A549 (cell line): ENCODE measurements around the gene COL8A1. TPM values are rescaled to one million over a fixed set of nuclear protein-coding genes. Genes with fewer than 3 reads are reported as not detected.

Experiments used
- ATAC-seq, 2 experiments: fragments of 200-7000 bp in 1 of 2; fragments of >200 bp in 1 of 2; cut with Nextera tagmentation in 1 of 2; cut with Tn5 transposase in 1 of 2; 3 replicates each; pipeline versions ENCODE4 v1.8.0 to v1.9.1; 2018 to 2020; ENCODE audit warnings: mild to moderate bottlenecking in 1 of 2, moderate library complexity in 1 of 2
- CTCF ChIA-PET: fragments of 300-600 bp; sonication (Branson Sonifier 250); formaldehyde crosslinking; extraction: SDS; loops from one replicate; lab custom pipeline; 2021; ENCODE audit warnings: antibody characterized with exemption, inconsistent platforms; lab: Yijun Ruan, JAX
- POLR2A ChIA-PET: fragments of 350-600 bp; formaldehyde crosslinking; extraction: SDS; loops from one replicate; lab custom pipeline; 2021; ENCODE audit warnings: antibody characterized with exemption, inconsistent platforms; lab: Yijun Ruan, JAX
- DNase-seq, 2 experiments: peaks; one replicate each; pipeline versions ENCODE4 v3.0.0 to v3.0.0-alpha.2; 2011 to 2016; ENCODE audit warnings: low read depth in 1 of 2, low spot score in 1 of 2
- FAIRE-seq: peaks from 2 replicates; lab custom pipeline; 2011; peaks lifted over from hg19 to GRCh38; lab: Jason Lieb, UNC
- H3K27ac ChIP-seq, 2 experiments: fragments of >200 bp; sonication (Bioruptor Twin); formaldehyde crosslinking; 3 replicates each; pipeline ENCODE4 v1.5.1; 2016 to 2017
- H3K4me1 ChIP-seq: fragments of >200 bp; sonication (Bioruptor Twin); formaldehyde crosslinking; 3 replicates; pipeline ENCODE4 v1.6.1; 2016
- H3K4me2 ChIP-seq: fragments of >200 bp; sonication (Bioruptor Twin); formaldehyde crosslinking; 3 replicates; pipeline ENCODE4 v1.6.1; 2016
- H3K4me3 ChIP-seq: fragments of >200 bp; sonication (Bioruptor Twin); formaldehyde crosslinking; 3 replicates; pipeline ENCODE4 v1.5.1; 2016
- H3K9me3 ChIP-seq: fragments of >200 bp; sonication (Bioruptor Twin); formaldehyde crosslinking; 3 replicates; pipeline ENCODE4 v1.6.1; 2016
- CEBPB ChIP-seq, 2 experiments: fragments of >200 bp in 1 of 2; sonication (Bioruptor Twin) in 1 of 2; formaldehyde crosslinking in 1 of 2; IDR thresholded peaks; 2 replicates each; pipeline ENCODE4 v1.6.1; 2012 to 2016
- FOSB ChIP-seq: fragments of 250-450 bp; sonication (Bioruptor Pico); IDR thresholded peaks from 2 replicates; pipeline ENCODE4 v1.5.0; 2020; ENCODE audit warnings: mild to moderate bottlenecking, moderate library complexity
- HOXB13 ChIP-seq: fragments of 250-450 bp; sonication (Bioruptor Pico); IDR thresholded peaks from 2 replicates; pipeline ENCODE4 v1.5.0; 2020; ENCODE audit warnings: low read depth, mild to moderate bottlenecking, moderate library complexity
- KDM5A ChIP-seq: fragments of 200-600 bp; sonication (generic); IDR thresholded peaks from 2 replicates; pipeline ENCODE4 v1.6.1; 2016; ENCODE audit warnings: antibody characterized with exemption, mild to moderate bottlenecking
- NFE2L2 ChIP-seq: fragments of 150-350 bp; conservative IDR thresholded peaks from 2 replicates; pipeline ENCODE4 v1.6.1; 2014; ENCODE audit warnings: low read length
- PHF8 ChIP-seq: fragments of 200-600 bp; sonication (generic); IDR thresholded peaks from 2 replicates; pipeline ENCODE4 v1.6.1; 2016; ENCODE audit warnings: low read depth, mild to moderate bottlenecking, antibody characterized with exemption, moderate library complexity, borderline replicate concordance
- RCOR1 ChIP-seq: fragments of 150-350 bp; IDR thresholded peaks from 2 replicates; pipeline ENCODE4 v1.6.1; 2014; ENCODE audit warnings: antibody characterized with exemption, low read length, low read depth
- RNF2 ChIP-seq: fragments of 200-600 bp; sonication (generic); IDR thresholded peaks from 2 replicates; pipeline ENCODE4 v1.6.1; 2016; ENCODE audit warnings: low read depth, mild to moderate bottlenecking, antibody characterized with exemption, moderate library complexity, borderline replicate concordance
- SREBF2 ChIP-seq: fragments of 450-650 bp; IDR thresholded peaks from 2 replicates; pipeline ENCODE4 v1.6.1; 2014; ENCODE audit warnings: mild to moderate bottlenecking, moderate library complexity
- ZC3H11A ChIP-seq: fragments of 450-650 bp; IDR thresholded peaks from 2 replicates; pipeline ENCODE4 v1.6.1; 2014; ENCODE audit warnings: antibody characterized with exemption, mild to moderate bottlenecking
- ZFP36 ChIP-seq: fragments of 450-650 bp; IDR thresholded peaks from 2 replicates; pipeline ENCODE4 v1.6.1; 2014; ENCODE audit warnings: borderline replicate concordance; ENCODE audit not compliant: partially characterized antibody
- WGBS: methylation state at CpG from one replicate; pipeline ENCODE4 v1.1.6; 2017; ENCODE audit errors: missing lambda C conversion rate; 5-methylcytosine and 5-hydroxymethylcytosine counted together
- polyA plus RNA-seq, 4 experiments: library from polyadenylated mRNA; depleted of rRNA in 3 of 4; stranded (reverse); fragments of >200 nt; fragmentation: RNase III in 1 of 4; extraction: RNeasy Plus Mini Kit Qiagen cat#74134 plus additional on column Dnase treatment in 1 of 4; gene quantifications; 2 replicates in 3 of 4; 3 replicates in 1 of 4; pipeline ENCODE4 v1.2.3, GENCODE V29; 2011 to 2017
- TF ChIP-seq, protein P1 (sequence below): IDR thresholded peaks from 2 replicates; pipeline ENCODE4 v1.6.1; 2012
- TF ChIP-seq, protein P2 (sequence below): fragments of 200-600 bp; sonication (generic); IDR thresholded peaks from 2 replicates; pipeline ENCODE4 v1.6.1; 2016; ENCODE audit warnings: antibody characterized with exemption, mild to moderate bottlenecking, moderate library complexity

COL8A1 gene
- polyA plus RNA-seq, 2 of the 4 experiments (the other 2 are of a cell fraction): not detected

DNA sequence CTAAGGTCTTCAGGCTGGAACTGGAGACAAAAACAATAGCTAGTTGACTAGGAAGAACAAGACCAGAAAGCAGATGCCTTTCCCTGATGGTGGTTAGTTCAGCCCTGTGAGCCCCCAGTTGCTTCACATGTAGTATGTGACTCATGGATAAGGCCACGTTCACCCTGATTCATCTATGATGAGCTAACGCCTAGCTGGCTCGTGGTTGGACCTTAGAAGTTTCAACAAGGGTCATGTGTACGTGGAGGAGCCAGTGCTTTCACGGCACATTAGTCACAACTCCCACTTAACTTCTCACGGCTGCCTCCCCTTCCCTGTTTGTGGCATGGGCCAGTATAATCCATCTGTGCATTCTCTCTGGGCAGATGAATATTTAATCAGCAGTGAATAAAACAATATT is 20.6 kb downstream of the COL8A1 start:
- TF ChIP-seq, protein P1, sequence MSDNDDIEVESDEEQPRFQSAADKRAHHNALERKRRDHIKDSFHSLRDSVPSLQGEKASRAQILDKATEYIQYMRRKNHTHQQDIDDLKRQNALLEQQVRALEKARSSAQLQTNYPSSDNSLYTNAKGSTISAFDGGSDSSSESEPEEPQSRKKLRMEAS: no peak
- TF ChIP-seq FOSB (CRISPR knock-in tag): no peak
- ATAC-seq (peak in 1 of 2 experiments; percentile 73; a peak in 3 of 6 replicates), FAIRE-seq (no peak), DNase-seq (peak in 1 of 2 experiments; percentile 31)
- Histone ChIP-seq H3K4me2 (no peak overlapping the region), H3K9me3 (no peaks in the 10 kb centered on the region), H3K27ac (no peak overlapping the region), H3K4me3 (no peak overlapping the region), H3K4me1 (no peaks in the 10 kb centered on the region)
- 37% methylated on average over 6 of the region's 6 CpGs for WGBS
- ChIA-PET POLR2A (no interaction called here), CTCF (interaction anchor here (1.1 to 1.7 kb wide), 2 partner anchors 14 to 27 kb away, joined by 3 to 7 read pairs; no protein-coding TSS in a partner anchor)

DNA sequence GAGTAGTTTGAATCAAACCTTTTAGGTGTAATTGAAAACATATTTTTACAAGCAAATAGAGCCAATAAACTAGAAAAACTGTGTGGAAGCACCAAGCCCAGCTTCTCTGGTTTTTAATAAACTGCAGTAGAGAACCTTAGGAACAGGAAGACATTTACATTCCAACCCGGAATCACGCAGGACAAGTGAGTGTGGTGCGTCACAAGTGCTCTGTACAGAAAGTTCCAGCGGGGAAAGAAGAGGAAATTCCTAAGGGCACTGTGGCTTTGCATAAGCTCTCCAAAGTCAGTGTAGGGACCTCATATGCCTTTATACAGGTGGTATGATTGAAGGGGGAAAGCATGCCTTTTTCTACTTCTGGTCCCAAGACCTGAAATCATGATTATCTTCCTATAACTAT is 21.6 kb downstream of the COL8A1 start:
- ATAC-seq: no peak
- Histone ChIP-seq H3K9me3 (no peaks in the 10 kb centered on the region), H3K4me1 (no peaks in the 10 kb centered on the region), H3K27ac (no peak overlapping the region), H3K4me3 (no peak overlapping the region)
- FAIRE-seq: no peak
- 89% methylated on average over 4 of the region's 4 CpGs for WGBS
- CTCF ChIA-PET: interaction anchor here (1.7 kb wide), 1 partner anchor 15 kb away, joined by 7 read pairs; no protein-coding TSS in a partner anchor
- TF ChIP-seq PHF8: no peak
- no peak for TF ChIP-seq CEBPB (IDR thresholded peaks at IDR 0.05)
- TF ChIP-seq, all 56 proteins: peak for 0
- H3K4me2 ChIP-seq: no peak overlapping the region
- POLR2A ChIA-PET: no interaction called here
- DNase-seq: no peak

DNA sequence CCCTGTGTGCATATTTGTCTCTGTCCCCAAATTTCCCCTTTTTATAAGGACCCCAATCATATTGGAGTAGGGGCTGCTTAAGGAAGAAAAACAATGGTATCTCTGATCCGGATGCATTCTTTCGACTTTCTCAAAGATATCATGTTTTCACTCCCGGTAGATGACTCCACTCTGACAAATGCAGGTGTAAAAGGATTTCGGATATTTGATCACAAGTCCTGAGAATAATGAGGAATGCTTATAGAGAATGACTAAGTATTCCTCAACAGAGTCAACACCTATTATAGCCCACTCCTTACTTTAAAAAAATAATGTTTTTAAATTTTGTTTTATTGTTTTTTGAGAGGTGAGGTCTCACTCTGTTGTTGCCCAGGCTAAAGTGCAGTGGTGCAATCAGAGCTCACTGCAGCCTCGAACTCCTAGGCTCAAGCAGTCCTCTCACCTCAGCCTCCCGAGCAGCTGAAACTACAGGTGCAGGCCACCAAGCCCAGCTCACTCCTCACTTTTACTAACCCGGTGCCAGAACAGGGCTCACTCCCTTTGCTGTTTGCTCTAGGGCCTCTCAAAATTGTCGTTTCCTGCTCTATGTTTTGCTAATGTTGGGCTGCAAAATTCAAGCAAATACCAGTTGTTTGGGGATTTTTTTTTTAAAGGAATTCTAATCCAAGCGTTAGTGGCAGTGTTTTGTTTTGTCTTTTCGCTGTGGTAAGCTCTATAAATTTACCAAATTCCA is 24.6 kb downstream of the COL8A1 start:
- DNase-seq: no peak
- ChIA-PET CTCF (no interaction called here), POLR2A (no interaction called here)
- Histone ChIP-seq H3K4me1 (no peaks in the 10 kb centered on the region), H3K27ac (no peak overlapping the region), H3K4me3 (no peak overlapping the region), H3K9me3 (no peaks in the 10 kb centered on the region), H3K4me2 (no peak overlapping the region)
- 44% methylated on average over 10 of the region's 10 CpGs for WGBS
- TF ChIP-seq ZC3H11A (no peak), ZFP36 (no peak), RCOR1 (no peak)
- TF ChIP-seq, protein P2, sequence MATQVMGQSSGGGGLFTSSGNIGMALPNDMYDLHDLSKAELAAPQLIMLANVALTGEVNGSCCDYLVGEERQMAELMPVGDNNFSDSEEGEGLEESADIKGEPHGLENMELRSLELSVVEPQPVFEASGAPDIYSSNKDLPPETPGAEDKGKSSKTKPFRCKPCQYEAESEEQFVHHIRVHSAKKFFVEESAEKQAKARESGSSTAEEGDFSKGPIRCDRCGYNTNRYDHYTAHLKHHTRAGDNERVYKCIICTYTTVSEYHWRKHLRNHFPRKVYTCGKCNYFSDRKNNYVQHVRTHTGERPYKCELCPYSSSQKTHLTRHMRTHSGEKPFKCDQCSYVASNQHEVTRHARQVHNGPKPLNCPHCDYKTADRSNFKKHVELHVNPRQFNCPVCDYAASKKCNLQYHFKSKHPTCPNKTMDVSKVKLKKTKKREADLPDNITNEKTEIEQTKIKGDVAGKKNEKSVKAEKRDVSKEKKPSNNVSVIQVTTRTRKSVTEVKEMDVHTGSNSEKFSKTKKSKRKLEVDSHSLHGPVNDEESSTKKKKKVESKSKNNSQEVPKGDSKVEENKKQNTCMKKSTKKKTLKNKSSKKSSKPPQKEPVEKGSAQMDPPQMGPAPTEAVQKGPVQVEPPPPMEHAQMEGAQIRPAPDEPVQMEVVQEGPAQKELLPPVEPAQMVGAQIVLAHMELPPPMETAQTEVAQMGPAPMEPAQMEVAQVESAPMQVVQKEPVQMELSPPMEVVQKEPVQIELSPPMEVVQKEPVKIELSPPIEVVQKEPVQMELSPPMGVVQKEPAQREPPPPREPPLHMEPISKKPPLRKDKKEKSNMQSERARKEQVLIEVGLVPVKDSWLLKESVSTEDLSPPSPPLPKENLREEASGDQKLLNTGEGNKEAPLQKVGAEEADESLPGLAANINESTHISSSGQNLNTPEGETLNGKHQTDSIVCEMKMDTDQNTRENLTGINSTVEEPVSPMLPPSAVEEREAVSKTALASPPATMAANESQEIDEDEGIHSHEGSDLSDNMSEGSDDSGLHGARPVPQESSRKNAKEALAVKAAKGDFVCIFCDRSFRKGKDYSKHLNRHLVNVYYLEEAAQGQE: no peak
- no peak for FAIRE-seq
- no peak for ATAC-seq

DNA sequence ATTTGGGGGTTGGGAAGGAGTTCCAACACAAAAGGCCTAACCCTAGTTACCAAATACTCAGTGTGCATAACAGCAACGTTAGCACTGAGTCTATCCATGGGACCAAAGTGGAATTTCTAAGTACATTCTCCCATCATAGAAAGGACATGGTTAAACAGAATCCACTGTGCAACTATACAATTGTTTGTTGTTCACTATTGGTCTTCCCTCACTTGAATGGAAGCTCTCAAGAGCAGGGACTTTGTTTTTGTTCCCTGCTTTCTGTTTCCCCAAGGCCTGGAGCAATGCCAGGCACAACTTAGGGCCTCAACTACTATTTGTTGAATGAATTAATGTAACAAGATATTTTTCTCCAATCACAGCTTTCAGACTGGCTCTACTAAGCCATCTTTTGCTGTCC is 25.6 kb downstream of the COL8A1 start:
- ATAC-seq: no peak

More for the DNA sequence above, 25.6 kb downstream of the COL8A1 start:
- TF ChIP-seq, protein P2: no peak
- TF ChIP-seq RNF2 (no peak), KDM5A (no peak), NFE2L2 (no peak), HOXB13 (CRISPR knock-in tag) (no peak), ZFP36 (no peak), SREBF2 (no peak)
- TF ChIP-seq, protein P1: no peak
- Histone ChIP-seq H3K4me1 (no peaks in the 10 kb centered on the region), H3K27ac (no peak overlapping the region), H3K9me3 (no peaks in the 10 kb centered on the region), H3K4me3 (no peak overlapping the region), H3K4me2 (no peak overlapping the region)
- DNase-seq (no peak), FAIRE-seq (no peak)
- ChIA-PET CTCF (interaction anchor here (1.3 kb wide), 1 partner anchor 24 kb away, joined by 4 read pairs; no protein-coding TSS in a partner anchor), POLR2A (no interaction called here)
- 7% methylated on average over 1 of the region's 1 CpG for WGBS
